NCI-H2227 treated with DMSO at 0.1 percent for 48 hours (cell line): ENCODE data around the gene TRA2B.

Source experiments
- DNase-seq: peaks from one replicate; lab custom pipeline; 2025; lab: John Stamatoyannopoulos, UW

The TRA2B gene

DNA sequence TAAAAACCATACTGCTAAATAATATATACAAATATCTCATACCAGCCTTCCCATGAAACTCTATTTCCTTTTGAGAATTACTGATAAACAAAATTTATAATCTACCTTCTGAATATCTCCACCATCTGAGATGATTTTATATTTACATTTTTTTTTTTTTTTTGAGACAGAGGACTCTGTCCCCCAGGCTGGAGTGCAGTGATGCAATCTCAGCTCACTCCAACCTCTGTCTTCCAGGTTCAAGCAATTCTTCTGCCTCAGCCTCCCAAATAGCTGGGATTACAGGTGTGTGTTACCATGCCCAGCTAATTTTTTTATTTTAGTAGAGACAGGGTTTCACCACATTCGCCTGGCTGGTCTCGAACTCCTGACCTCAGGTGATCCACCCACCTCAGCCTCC lies 70.2 kb downstream of the TRA2B start:
- DNase-seq = no peak

DNA sequence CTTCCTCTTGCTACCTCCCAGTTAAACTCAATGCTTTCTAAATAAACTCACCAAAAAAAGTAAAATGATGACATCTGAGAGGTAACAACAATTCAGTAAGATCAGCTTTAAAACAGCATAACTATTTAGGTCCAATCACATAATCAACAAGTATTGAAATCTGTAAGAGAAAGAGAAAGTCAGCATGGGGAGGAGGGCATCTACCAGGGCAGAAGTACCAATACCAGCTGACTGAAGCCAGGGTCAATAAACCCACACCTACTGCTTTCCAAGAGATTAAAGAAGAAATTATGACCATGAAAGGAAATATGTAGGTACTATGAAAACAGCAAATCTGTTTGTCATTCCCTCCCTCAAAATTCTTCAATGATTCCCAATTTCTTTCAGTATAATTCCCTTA lies 70.8 kb downstream of the TRA2B start:
- DNase-seq = no peak

DNA sequence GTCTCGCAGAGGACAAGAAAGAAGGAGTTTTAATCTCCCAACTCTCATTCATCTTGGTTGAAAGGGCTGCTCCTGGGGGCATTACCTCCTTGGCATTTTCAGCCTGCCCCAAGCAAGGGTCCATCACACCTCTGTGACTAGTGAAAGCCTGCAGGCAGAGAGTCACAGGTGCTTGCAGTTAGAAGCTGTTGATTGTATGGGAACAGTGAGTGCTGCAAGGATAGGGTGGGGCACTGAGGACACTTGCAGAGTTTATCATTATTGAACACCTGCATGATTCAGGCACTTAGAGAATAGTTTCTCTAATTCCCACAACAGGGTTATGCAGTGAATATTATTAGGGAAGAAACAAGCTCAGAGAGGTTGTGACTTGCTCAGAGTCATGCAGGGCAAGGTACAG lies 71.3 kb downstream of the TRA2B start:
- no peak for DNase-seq
